IMR-90 (cell line): Measurements from ENCODE around the gene ERICH6B. TPM values are rescaled to one million over a fixed set of nuclear protein-coding genes. Genes with fewer than 3 reads are reported as not detected.

Experiments used
- ATAC-seq: fragments of 200-7000 bp; cut with Tn5 transposase; 2 replicates; pipeline ENCODE4 v1.9.1; 2020; ENCODE audit warnings: low read depth, mild to moderate bottlenecking, moderate library complexity
- BruUV-seq: library from RNA; stranded (reverse); fragments of 400-500 nt; replicated peaks from 2 replicates; lab custom pipeline; 2021; lab: Mats Ljungman, UMichigan
- CTCF ChIA-PET: fragments of 300-600 bp; formaldehyde crosslinking; extraction: SDS; loops from one replicate; lab custom pipeline; 2021; ENCODE audit warnings: antibody characterized with exemption; lab: Yijun Ruan, JAX
- POLR2A ChIA-PET: fragments of 300-600 bp; sonication (Branson Sonifier 250); formaldehyde crosslinking; loops from one replicate; lab custom pipeline; 2022; ENCODE audit warnings: antibody characterized with exemption; ENCODE audit not compliant: unreplicated experiment; lab: Charles Lee
- DNase-seq: peaks from one replicate; pipeline ENCODE4 v3.0.0; 2013
- H2AFZ ChIP-seq: replicated peaks from 2 replicates; pipeline ENCODE3; 2013; ENCODE audit warnings: low read length, mild to moderate bottlenecking; ENCODE audit not compliant: poor library complexity
- H2AK5ac ChIP-seq: 2 replicates; pipeline ENCODE4 v1.6.1; 2013; ENCODE audit warnings: low read depth, low read length, inconsistent platforms
- H2AK9ac ChIP-seq: replicated peaks from 2 replicates; pipeline ENCODE3; 2013; ENCODE audit warnings: mild to moderate bottlenecking, low read depth, low read length, moderate library complexity; ENCODE audit not compliant: poor library complexity
- H2BK120ac ChIP-seq: 2 replicates; pipeline ENCODE4 v1.6.1; 2013; ENCODE audit warnings: low read depth, low read length, inconsistent platforms
- H2BK15ac ChIP-seq: 3 replicates; pipeline ENCODE4 v1.6.1; 2013; ENCODE audit warnings: low read depth, low read length, inconsistent platforms
- H2BK20ac ChIP-seq: 2 replicates; pipeline ENCODE4 v1.6.1; 2013; ENCODE audit warnings: low read depth, mild to moderate bottlenecking, inconsistent platforms, low read length, moderate library complexity
- H2BK5ac ChIP-seq: 2 replicates; pipeline ENCODE4 v1.6.1; 2013; ENCODE audit warnings: mild to moderate bottlenecking, low read depth, low read length, inconsistent platforms; ENCODE audit not compliant: poor library complexity, severe bottlenecking
- H3K14ac ChIP-seq: replicated peaks from 2 replicates; pipeline ENCODE4 v1.6.1; 2013; ENCODE audit warnings: low read depth, low read length, inconsistent platforms
- H3K18ac ChIP-seq: 2 replicates; pipeline ENCODE4 v1.6.1; 2013; ENCODE audit warnings: low read depth, low read length, control low read depth
- H3K23ac ChIP-seq: 2 replicates; pipeline ENCODE4 v1.6.1; 2013; ENCODE audit warnings: low read depth, low read length, inconsistent platforms
- H3K27ac ChIP-seq: 2 replicates; pipeline ENCODE4 v1.5.1; 2013; ENCODE audit warnings: mild to moderate bottlenecking, control low read depth, low read length; ENCODE audit not compliant: insufficient read depth
- H3K27me3 ChIP-seq: 2 replicates; pipeline ENCODE4 v1.6.1; 2013; ENCODE audit warnings: low read length; ENCODE audit not compliant: control insufficient read depth, insufficient read depth
- H3K36me3 ChIP-seq: 2 replicates; pipeline ENCODE4 v1.6.1; 2013; ENCODE audit warnings: low read length, mixed read lengths; ENCODE audit not compliant: control insufficient read depth, insufficient read depth
- H3K4ac ChIP-seq: 2 replicates; pipeline ENCODE4 v1.6.1; 2013; ENCODE audit warnings: low read depth, low read length, inconsistent platforms
- H3K4me1 ChIP-seq: 2 replicates; pipeline ENCODE4 v1.6.1; 2013; ENCODE audit warnings: low read length, mixed read lengths; ENCODE audit not compliant: control insufficient read depth, insufficient read depth
- H3K4me2 ChIP-seq: 2 replicates; pipeline ENCODE4 v1.6.1; 2013; ENCODE audit warnings: low read depth, mild to moderate bottlenecking, control low read depth, low read length, moderate library complexity
- H3K4me3 ChIP-seq: 2 replicates; pipeline ENCODE4 v1.5.1; 2013; ENCODE audit warnings: low read depth, mild to moderate bottlenecking, control low read depth, low read length, moderate library complexity; ENCODE audit not compliant: insufficient read depth
- H3K56ac ChIP-seq: 2 replicates; pipeline ENCODE4 v1.6.1; 2013; ENCODE audit warnings: low read length, inconsistent platforms; ENCODE audit not compliant: insufficient read depth; ENCODE audit errors: extremely low read depth
- H3K79me1 ChIP-seq, 2 experiments: 2 replicates each; pipeline ENCODE4 v1.6.1; 2013; ENCODE audit warnings: low read length in 2 of 2, inconsistent platforms in 1 of 2, low read depth in 1 of 2
- H3K9ac ChIP-seq: 2 replicates; pipeline ENCODE4 v1.6.1; 2013; ENCODE audit warnings: low read depth, low read length, control low read depth
- H3K9me1 ChIP-seq: 2 replicates; pipeline ENCODE4 v1.6.1; 2013; ENCODE audit warnings: low read length, inconsistent platforms; ENCODE audit not compliant: insufficient read depth
- H3K9me3 ChIP-seq: 2 replicates; pipeline ENCODE4 v1.6.1; 2013; ENCODE audit warnings: low read length; ENCODE audit not compliant: control insufficient read depth, insufficient read depth
- H4K20me1 ChIP-seq: 2 replicates; pipeline ENCODE4 v1.6.1; 2013; ENCODE audit warnings: low read length, inconsistent platforms; ENCODE audit not compliant: insufficient read depth
- H4K5ac ChIP-seq: 2 replicates; pipeline ENCODE4 v1.6.1; 2013; ENCODE audit warnings: mild to moderate bottlenecking, low read depth, low read length, control low read depth
- H4K8ac ChIP-seq, 2 experiments: 2 replicates each; pipeline ENCODE4 v1.6.1; 2013; ENCODE audit warnings: low read depth in 2 of 2, low read length in 2 of 2, control low read depth in 1 of 2, inconsistent platforms in 1 of 2
- H4K91ac ChIP-seq: 2 replicates; pipeline ENCODE4 v1.6.1; 2013; ENCODE audit warnings: low read depth, low read length, inconsistent platforms; ENCODE audit not compliant: insufficient read depth
- CEBPB ChIP-seq: IDR thresholded peaks from 2 replicates; pipeline ENCODE4 v1.6.1; 2012; ENCODE audit warnings: low read depth, low read length, improper control_type of control experiment
- FOS ChIP-seq: fragments of 150-350 bp; IDR thresholded peaks from 2 replicates; pipeline ENCODE4 v1.6.1; 2016; ENCODE audit warnings: low read depth, low read length
- MAZ ChIP-seq: IDR thresholded peaks from 2 replicates; pipeline ENCODE4 v1.6.1; 2012; ENCODE audit warnings: low read depth, mild to moderate bottlenecking, low read length, improper control_type of control experiment, moderate library complexity, borderline replicate concordance
- RCOR1 ChIP-seq: IDR thresholded peaks from 2 replicates; pipeline ENCODE4 v1.6.1; 2012; ENCODE audit warnings: mild to moderate bottlenecking, low read length, improper control_type of control experiment; ENCODE audit not compliant: insufficient replicate concordance
- RFX5 ChIP-seq: IDR thresholded peaks from 2 replicates; pipeline ENCODE4 v1.8.0; 2012; ENCODE audit warnings: low read depth, mild to moderate bottlenecking, low read length, moderate library complexity
- WGBS, 2 experiments: methylation state at CpG; one replicate each; pipeline versions ENCODE4 v1.1.5 to v1.1.7; 2013; ENCODE audit warnings: missing lambda C conversion rate in 2 of 2; ENCODE audit not compliant: insufficient read length in 1 of 2; ENCODE audit errors: extremely low coverage in 2 of 2; 5-methylcytosine and 5-hydroxymethylcytosine counted together
- dilution Hi-C: fragments of 300-500 bp; cut with HindIII; formaldehyde crosslinking; loops from one replicate; pipeline ENCODE4 v1.14.3; 2018; ENCODE audit warnings: low sequenced_read_pairs; ENCODE audit not compliant: unreplicated experiment
- in situ Hi-C: fragments of 300-500 bp; cut with MboI; formaldehyde crosslinking; loops from 3 replicates; pipeline ENCODE4 v1.14.3; 2019; ENCODE audit warnings: low sequenced_read_pairs, inconsistent platforms, mixed read lengths
- intact Hi-C: fragments of 100-400 bp; cut with micrococcal nuclease; formaldehyde crosslinking; loops from 2 replicates; pipeline ENCODE4 v1.10.0; 2022
- polyA plus RNA-seq, 3 experiments: library from polyadenylated mRNA; depleted of rRNA; stranded (reverse); fragments of >200 nt; gene quantifications; 2 replicates each; pipeline ENCODE4 v1.2.3, GENCODE V29; 2012; ENCODE audit warnings: low replicate concordance in 1 of 3
- total RNA-seq: library from RNA; depleted of rRNA; stranded (reverse); fragments of >200 nt; gene quantifications from 2 replicates; pipeline ENCODE4 v1.2.3, GENCODE V29; 2012
- TF ChIP-seq, protein P1 (sequence below): fragments of 150-350 bp; IDR thresholded peaks from 2 replicates; pipeline ENCODE4 v1.6.1; 2017; ENCODE audit warnings: mild to moderate bottlenecking, antibody characterized with exemption, low read length, low read depth

ERICH6B gene
- total and polyA plus RNA-seq, 2 of the 4 experiments (the other 2 are of a cell fraction) = not detected

DNA sequence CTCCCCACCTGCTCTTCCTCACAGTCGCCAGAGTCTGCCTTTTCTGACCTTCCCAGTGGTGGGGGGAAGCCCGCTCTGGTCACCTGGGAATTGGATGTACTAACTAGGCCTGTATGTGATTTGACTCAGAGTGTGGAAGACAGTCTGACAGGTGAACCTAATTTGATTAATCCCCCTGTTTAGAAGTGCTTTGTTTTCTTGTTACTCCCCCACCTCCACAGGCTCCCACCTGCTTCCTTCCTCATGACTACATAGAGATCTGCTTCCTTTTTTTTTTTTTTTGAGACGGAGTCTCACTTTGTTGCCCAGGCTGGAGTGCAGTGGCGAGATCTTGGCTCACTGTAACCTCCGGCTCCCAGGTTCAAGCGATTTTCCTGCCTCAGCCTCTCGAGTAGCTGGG is 106.8 kb downstream of the ERICH6B start:
- ChIA-PET CTCF (no interaction called here), POLR2A (no interaction called here)
- DNase-seq (no peak), ATAC-seq (no peak)
- no peak overlapping the region for H2BK20ac ChIP-seq
- no peak overlapping the region for H2AK5ac ChIP-seq
- H4K8ac ChIP-seq = no peak overlapping the region
- no peak overlapping the region for H2BK5ac ChIP-seq
- in situ Hi-C loops = no loop called here
- peaks cover 36% of the 10 kb centered on the region for H3K36me3 ChIP-seq
- H3K9ac ChIP-seq = no peak overlapping the region
- no peak overlapping the region for H3K23ac ChIP-seq
- no peak overlapping the region for H2AFZ ChIP-seq
- no peak overlapping the region for H3K27ac ChIP-seq
- H4K91ac ChIP-seq = no peak overlapping the region
- peaks cover 2% of the 10 kb centered on the region; the same call in 1 of the 2 replicates for H3K9me1 ChIP-seq
- TF ChIP-seq RCOR1 = no peak
- no peak for TF ChIP-seq MAZ
- no peak for TF ChIP-seq RFX5
- no peak for TF ChIP-seq FOS
- TF ChIP-seq, protein P1, sequence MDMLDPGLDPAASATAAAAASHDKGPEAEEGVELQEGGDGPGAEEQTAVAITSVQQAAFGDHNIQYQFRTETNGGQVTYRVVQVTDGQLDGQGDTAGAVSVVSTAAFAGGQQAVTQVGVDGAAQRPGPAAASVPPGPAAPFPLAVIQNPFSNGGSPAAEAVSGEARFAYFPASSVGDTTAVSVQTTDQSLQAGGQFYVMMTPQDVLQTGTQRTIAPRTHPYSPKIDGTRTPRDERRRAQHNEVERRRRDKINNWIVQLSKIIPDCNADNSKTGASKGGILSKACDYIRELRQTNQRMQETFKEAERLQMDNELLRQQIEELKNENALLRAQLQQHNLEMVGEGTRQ = no peak
- TF ChIP-seq CEBPB = no peak
- no peak overlapping the region for H3K4me3 ChIP-seq
- no peak overlapping the region for H3K56ac ChIP-seq
- H3K18ac ChIP-seq = no peak overlapping the region
- intact Hi-C loops = no loop called here
- H2BK120ac ChIP-seq = no peak overlapping the region
- no peak overlapping the region for H3K14ac ChIP-seq
- dilution Hi-C loops = no loop called here
- H4K20me1 ChIP-seq = no peaks in the 10 kb centered on the region
- H3K27me3 ChIP-seq = no peaks in the 10 kb centered on the region
- H3K4me2 ChIP-seq = no peak overlapping the region
- H4K5ac ChIP-seq = no peak overlapping the region
- no peak overlapping the region for H2BK15ac ChIP-seq
- peaks cover 3% of the 10 kb centered on the region; the same call in 1 of the 2 replicates for H3K4me1 ChIP-seq
- no peak overlapping the region for H2AK9ac ChIP-seq
- H3K9me3 ChIP-seq = no peaks in the 10 kb centered on the region
- BruUV-seq = no TSS peak
- H3K4ac ChIP-seq = no peak overlapping the region; the same call in 1 of the 2 replicates
- H3K79me1 ChIP-seq = peaks cover 17 to 37% of the 10 kb centered on the region in 2 experiments
- WGBS, 2 experiments = 92% methylated on average over 2 of the region's 7 CpGs; no CpG with 5 or more reads in 1 of the 2 experiments
